ENCODE data around the gene ALDH1L1. TPM values are rescaled to one million over a fixed set of nuclear protein-coding genes. Genes with fewer than 3 reads are reported as not detected.

Gene ALDH1L1
- total RNA-seq, 1 experiment from 2014 or later: not detected

GRCh38 chr3:126159476-126159875, 20.9 kb downstream of the ALDH1L1 start:
- ATAC-seq (no peak), DNase-seq (no peak)
- no peaks in the 10 kb centered on the region for H4K20me1 ChIP-seq (ENCODE audit: low read length)
- POLR2A ChIA-PET (ENCODE audit: unreplicated experiment): no interaction called here
- no peak for TF ChIP-seq EZH2phosphoT487 (IDR thresholded peaks at IDR 0.05; ENCODE audit: borderline replicate concordance, low read length)
- no peak for TF ChIP-seq EZH2 (IDR thresholded peaks at IDR 0.05; ENCODE audit: low read length, unreplicated experiment)
- no peak for TF ChIP-seq CTCF (conservative IDR thresholded peaks at IDR 0.05; ENCODE audit: low read depth, low read length)
- no peaks in the 10 kb centered on the region for H3K9me3 ChIP-seq (ENCODE audit: low read length)
- no peaks in the 10 kb centered on the region for H3F3A ChIP-seq (ENCODE audit: low read length, unreplicated experiment)
- intact Hi-C loops (cut with micrococcal nuclease): no loop called here
- no peaks in the 10 kb centered on the region for H3K9me2 ChIP-seq (replicated peaks; ENCODE audit: low read length)
- CTCF ChIA-PET: no interaction called here
- H3K9ac ChIP-seq (ENCODE audit: low read length): no peak overlapping the region
- no peaks in the 10 kb centered on the region for H3K36me3 ChIP-seq (ENCODE audit: low read depth, low read length)
- H3K4me3 ChIP-seq (ENCODE audit: low read length): no peak overlapping the region
- BruUV-seq (replicated peaks): no TSS peak
- H3K4me2 ChIP-seq (ENCODE audit: low read length): no peak overlapping the region
- no peak overlapping the region for H3K27ac ChIP-seq (ENCODE audit: low read length)
- H3K4me1 ChIP-seq (ENCODE audit: insufficient read depth, low read length): no peaks in the 10 kb centered on the region
- H3K79me2 ChIP-seq (ENCODE audit: low read length): no peaks in the 10 kb centered on the region
- no peak overlapping the region for H2AFZ ChIP-seq (ENCODE audit: low read length)
- peaks cover 14% of the 10 kb centered on the region for H3K27me3 ChIP-seq (ENCODE audit: low read length)

GRCh38 chr3:126158912-126159454, 21.4 kb downstream of the ALDH1L1 start:
- no peak overlapping the region for H3K4me3 ChIP-seq (ENCODE audit: low read length)
- H2AFZ ChIP-seq (ENCODE audit: low read length): no peak overlapping the region
- no peak overlapping the region for H3K27ac ChIP-seq (ENCODE audit: low read length)
- H3F3A ChIP-seq (ENCODE audit: low read length, unreplicated experiment): no peaks in the 10 kb centered on the region
- H3K9me3 ChIP-seq (ENCODE audit: low read length): no peaks in the 10 kb centered on the region
- H3K9me2 ChIP-seq (replicated peaks; ENCODE audit: low read length): no peaks in the 10 kb centered on the region
- ChIA-PET CTCF (no interaction called here), POLR2A (ENCODE audit: unreplicated experiment) (no interaction called here)
- no peak overlapping the region for H3K4me2 ChIP-seq (ENCODE audit: low read length)
- no peaks in the 10 kb centered on the region for H3K79me2 ChIP-seq (ENCODE audit: low read length)
- no peak for ATAC-seq
- no peaks in the 10 kb centered on the region for H3K4me1 ChIP-seq (ENCODE audit: insufficient read depth, low read length)
- TF ChIP-seq CTCF (conservative IDR thresholded peaks at IDR 0.05; ENCODE audit: low read depth, low read length) (no peak), EZH2 (IDR thresholded peaks at IDR 0.05; ENCODE audit: low read length, unreplicated experiment) (no peak), EZH2phosphoT487 (IDR thresholded peaks at IDR 0.05; ENCODE audit: borderline replicate concordance, low read length) (no peak)
- no peaks in the 10 kb centered on the region for H4K20me1 ChIP-seq (ENCODE audit: low read length)
- H3K36me3 ChIP-seq (ENCODE audit: low read depth, low read length): no peaks in the 10 kb centered on the region
- H3K9ac ChIP-seq (ENCODE audit: low read length): no peak overlapping the region
- intact Hi-C loops (cut with micrococcal nuclease): no loop called here
- no TSS peak for BruUV-seq (replicated peaks)
- no peak for DNase-seq
- H3K27me3 ChIP-seq (ENCODE audit: low read length): peaks cover 14% of the 10 kb centered on the region

- POLR2A ChIA-PET (ENCODE audit: unreplicated experiment): no interaction called here
Observed at GRCh38 chr3:126158016-126158911, 22.1 kb downstream of the ALDH1L1 start.

More at GRCh38 chr3:126158016-126158911, 22.1 kb downstream of the ALDH1L1 start:
- Histone ChIP-seq H4K20me1 (ENCODE audit: low read length) (no peaks in the 10 kb centered on the region), H3K27me3 (ENCODE audit: low read length) (peaks cover 12% of the 10 kb centered on the region), H3K27ac (ENCODE audit: low read length) (no peak overlapping the region), H3K4me2 (ENCODE audit: low read length) (no peak overlapping the region), H3F3A (ENCODE audit: low read length, unreplicated experiment) (no peaks in the 10 kb centered on the region), H3K79me2 (ENCODE audit: low read length) (no peaks in the 10 kb centered on the region), H3K4me1 (ENCODE audit: insufficient read depth, low read length) (no peaks in the 10 kb centered on the region), H3K36me3 (ENCODE audit: low read depth, low read length) (no peaks in the 10 kb centered on the region), H3K9ac (ENCODE audit: low read length) (no peak overlapping the region), H3K9me3 (ENCODE audit: low read length) (no peaks in the 10 kb centered on the region), H3K9me2 (replicated peaks; ENCODE audit: low read length) (no peaks in the 10 kb centered on the region), H2AFZ (ENCODE audit: low read length) (no peak overlapping the region), H3K4me3 (ENCODE audit: low read length) (no peak overlapping the region)
- DNase-seq: no peak
- no TSS peak for BruUV-seq (replicated peaks)
- TF ChIP-seq EZH2phosphoT487 (IDR thresholded peaks at IDR 0.05; ENCODE audit: borderline replicate concordance, low read length) (no peak), CTCF (conservative IDR thresholded peaks at IDR 0.05; ENCODE audit: low read depth, low read length) (no peak), EZH2 (IDR thresholded peaks at IDR 0.05; ENCODE audit: low read length, unreplicated experiment) (no peak)
- CTCF ChIA-PET: no interaction called here
- intact Hi-C loops (cut with micrococcal nuclease): no loop called here
- ATAC-seq: no peak

All from PC-3 (cell line).